NOMO-1 treated with DMSO at 0.1 percent for 48 hours (cell line): ENCODE results near the gene CCNO.

ENCODE experiments used
- DNase-seq: peaks from one replicate; lab custom pipeline; 2025; ENCODE audit not compliant: unreplicated experiment; lab: John Stamatoyannopoulos, UW

Gene CCNO

DNA sequence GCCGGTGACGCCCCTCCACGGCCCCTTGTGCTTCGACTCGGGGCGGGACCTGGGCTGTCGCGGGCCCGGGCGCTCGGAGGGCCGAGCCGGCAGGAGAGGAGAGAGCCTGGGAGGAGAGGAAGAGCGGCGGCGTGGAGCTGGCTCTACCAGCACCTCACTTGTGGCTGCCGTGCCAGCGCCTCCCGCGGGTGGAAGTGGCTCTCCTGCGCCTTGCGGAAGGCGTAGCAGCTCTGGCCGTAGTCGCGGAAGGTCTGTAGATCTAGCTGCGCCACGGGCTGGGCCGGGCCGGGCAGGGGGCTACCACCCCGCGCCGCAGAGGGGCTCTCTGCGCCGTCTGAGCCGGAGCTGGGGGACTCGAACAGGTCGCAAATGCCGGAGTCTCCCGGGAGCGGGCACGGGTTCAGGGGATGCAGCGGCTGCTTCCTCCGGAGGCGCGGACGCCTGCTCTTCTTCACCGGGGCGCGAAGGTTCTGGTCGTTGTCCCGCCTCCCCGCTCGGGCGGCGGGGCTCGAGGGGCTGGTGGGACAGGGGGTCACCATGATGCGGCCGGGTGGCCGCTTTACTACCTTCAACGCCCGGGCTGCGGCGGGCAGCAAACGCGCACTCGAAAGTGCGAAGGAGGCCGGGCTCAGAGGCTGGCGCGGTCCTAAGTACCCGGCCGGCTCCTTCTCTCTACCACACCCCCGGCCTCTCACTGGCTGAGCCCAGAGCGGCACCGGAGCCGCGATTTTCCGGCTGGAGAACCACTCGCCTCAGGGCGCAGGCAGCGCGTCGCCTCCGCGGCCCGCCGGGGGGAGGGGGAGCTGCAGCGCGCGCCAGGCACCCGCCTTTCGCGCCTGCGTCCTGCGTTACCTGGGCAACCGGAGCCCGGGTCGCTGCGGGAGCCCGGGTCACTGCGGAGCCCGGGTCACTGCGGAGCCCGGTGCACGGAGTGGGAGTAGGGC is at the start of gene CCNO:
CCNO (minus strand) TSS at position 624 of the 944 bp plus-strand sequence; CDS start at position 539, 85 bp downstream.
- peak; percentile 44 for DNase-seq

GRCh38 chr5:55278778-55279177 is 45.4 kb upstream of the CCNO start:
- no peak for DNase-seq

DNA sequence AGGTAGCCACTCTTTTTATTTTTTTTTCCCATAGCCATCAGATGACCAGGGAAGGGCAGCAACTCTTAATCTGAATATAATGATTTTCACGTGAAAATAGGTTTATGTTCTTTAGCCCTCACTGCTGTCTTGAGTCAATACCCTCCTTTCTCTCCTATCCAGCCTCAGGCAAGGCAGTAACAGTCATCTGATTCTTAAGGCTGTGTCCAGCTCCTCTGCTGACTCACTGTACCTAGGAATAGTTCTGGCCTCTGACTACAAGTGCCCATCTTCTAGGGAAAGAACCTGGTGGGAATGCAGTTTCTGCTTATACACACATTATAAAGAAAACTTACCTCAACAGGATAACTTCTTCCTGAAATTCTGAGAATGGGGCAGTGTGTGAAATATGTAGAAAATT is 43.4 kb upstream of the CCNO start:
- no peak for DNase-seq

GRCh38 chr5:55258339-55258738 is 24.9 kb upstream of the CCNO start:
- no peak for DNase-seq

DNA sequence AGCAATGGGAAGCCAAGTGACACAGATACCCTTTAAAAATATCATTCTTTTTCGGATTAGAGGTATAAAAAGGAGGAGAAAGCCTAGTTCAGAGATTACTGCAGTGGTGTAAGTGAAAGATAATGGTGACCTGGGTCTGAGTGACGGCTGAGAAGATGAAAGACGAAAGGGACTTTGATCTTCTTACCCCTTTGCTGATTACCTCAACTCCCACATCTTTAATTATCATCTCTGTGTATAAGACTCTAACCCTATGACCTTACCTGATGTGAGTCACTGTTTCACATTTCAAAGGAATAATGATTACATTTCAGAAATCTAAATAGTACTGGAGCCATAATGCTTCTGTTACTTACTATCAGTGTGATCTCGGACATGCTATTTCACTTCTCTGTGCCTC is 21.4 kb upstream of the CCNO start:
- DNase-seq: no peak

GRCh38 chr5:55250064-55250463 is 16.7 kb upstream of the CCNO start:
- no peak for DNase-seq

GRCh38 chr5:55241746-55242145 is 8.3 kb upstream of the CCNO start:
- no peak for DNase-seq

- DNase-seq: no peak
These were observed 3.4 kb upstream of the CCNO start for GRCh38 chr5:55236800-55237199.

GRCh38 chr5:55234121-55234700 is 803 bp upstream of the CCNO start:
- DNase-seq: no peak

GRCh38 chr5:55232271-55232984 is 980 bp downstream of the CCNO start:
- no peak for DNase-seq

DNA sequence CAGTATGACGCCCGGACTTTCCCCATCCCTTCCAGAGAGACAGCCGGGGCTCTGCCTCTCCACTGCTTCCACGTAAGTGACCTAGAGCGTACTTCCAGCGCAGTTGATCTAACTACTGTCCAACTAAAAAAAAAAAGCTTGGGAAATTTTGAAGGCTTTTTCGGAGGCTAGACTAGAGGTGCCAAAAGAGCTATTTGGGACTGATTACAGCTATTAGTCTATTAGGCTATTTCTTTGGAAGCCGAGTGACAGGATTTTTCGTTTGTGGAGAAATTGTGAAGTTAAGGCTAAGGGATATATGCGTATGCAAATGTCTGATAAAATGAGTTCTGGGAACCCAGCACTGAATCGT is 1.5 kb downstream of the CCNO start:
- DNase-seq: no peak

- peak; percentile 23 for DNase-seq
These were observed 2.1 kb downstream of the CCNO start for GRCh38 chr5:55231029-55231918.

- DNase-seq: no peak
These were observed 3.2 kb downstream of the CCNO start for GRCh38 chr5:55230086-55230629.

DNA sequence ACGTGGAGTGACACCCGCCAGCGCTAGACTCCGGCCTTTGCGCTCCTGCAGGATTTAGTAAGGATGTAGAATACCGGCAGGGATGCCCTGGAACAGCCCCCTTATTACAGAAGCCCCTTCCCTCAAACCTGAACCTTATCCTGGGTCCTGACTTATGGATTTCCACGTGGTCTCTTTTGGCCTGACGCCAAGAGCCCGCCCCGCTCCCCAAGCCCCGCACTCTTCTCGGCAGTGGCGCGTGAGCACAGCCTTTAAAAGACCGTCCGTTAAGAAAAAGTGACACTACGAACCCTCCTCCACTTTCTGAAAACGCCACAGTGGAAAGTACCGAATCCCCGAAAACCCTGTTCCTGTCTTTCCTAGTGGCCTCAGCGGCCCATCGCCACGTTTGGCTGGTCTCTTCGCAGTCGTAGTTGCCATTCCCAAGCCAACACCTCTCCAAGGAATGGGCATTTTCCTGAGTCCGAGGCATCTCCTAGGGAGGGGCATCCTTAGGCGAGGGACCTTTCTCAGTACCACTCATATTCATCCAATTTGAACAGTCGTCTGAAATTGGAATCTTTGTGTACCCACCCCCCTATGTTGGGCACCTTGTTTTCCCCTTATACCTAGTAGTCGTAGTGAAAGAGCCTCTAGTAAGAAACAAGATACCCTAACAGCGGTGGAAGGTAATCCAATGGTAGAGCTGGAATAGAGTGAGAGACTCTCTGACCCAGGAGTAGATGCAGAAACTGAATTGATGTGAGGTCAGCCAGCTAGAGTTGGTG is 5.6 kb downstream of the CCNO start:
- DNase-seq: no peak

DNA sequence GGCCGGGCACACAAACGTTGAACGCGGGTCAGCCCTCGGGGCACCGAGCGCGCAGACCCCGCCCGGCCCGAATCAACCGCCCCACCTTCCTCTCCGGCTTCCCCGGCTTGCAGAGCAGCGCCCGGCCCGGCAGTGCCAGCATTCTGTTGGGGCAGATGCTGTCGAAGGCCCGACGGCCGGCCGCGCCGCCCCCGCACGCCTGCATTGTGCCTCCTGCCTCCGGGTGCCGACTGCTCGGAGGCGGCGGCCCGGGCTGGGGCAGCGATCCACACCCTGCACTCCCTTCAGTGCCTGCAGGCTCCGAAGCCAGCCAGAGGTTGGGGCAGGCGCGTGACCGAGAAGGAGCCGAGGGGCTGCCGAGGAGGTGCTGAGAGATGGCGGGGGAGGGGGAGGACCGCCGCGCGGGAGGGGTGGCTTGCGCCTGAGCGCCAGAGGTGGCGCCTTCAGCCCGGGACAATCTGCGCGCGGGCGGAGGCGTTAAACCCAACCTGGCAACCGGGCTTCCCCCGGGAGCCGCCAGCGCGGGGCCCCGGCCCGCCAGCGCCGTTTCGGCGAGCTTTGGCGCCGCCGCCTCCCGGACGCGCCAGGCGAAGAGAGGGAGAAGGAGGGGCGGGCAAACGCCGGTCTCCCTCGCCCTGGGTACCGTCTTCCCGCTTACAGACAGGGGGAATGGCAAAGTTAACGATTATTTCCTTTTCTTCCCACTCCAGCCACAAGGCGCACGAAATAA is 6.3 kb downstream of the CCNO start, which contains the start of gene MCIDAS:
MCIDAS (minus strand) TSS at position 382 of the 730 bp plus-strand sequence; CDS start at position 205, 177 bp downstream.
- DNase-seq: peak; percentile 20

DNA sequence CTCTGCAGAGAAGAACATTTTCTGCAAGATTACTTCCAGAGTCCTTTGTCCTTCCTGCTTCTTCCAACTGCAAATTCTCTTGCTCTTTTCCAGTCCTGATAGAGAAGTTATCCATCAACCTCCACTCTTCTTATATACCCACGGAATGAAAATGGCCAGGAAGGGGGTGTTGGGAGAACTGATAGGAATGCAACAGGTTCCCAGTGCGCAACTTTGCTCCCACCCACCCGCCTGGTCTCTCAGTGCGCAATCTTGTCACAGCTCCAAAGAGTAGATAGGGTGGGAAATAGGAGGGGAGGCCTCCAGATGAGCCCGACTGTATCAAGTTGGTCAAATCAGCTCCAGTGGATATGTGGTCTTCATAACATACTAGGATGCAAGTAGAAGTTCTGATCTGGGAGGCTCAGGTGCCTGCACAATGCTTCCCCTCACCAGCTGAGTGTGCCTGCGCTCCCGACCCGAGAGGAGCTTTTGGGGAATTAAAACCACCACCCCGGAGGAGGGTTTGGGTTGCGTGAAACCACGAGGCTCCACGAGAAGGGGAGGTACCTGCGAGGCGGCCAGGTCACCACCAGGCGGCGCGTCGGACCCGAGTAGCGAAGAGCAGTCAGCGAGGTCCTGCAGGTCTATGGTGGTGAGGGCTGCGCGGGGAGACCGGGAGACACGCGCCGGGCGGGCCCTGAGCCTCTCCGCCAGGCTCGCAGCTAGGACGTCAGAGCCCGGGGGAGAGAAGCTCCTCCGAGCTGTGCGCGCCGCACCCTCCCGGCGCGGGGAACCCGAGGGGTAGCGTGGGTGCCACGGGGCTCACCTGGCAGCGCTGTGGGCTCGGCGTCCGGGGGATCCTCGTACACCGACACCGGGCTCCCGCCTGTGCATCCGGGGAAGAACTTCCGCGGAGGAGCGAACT is 7.1 kb downstream of the CCNO start:
- peak; percentile 52 for DNase-seq

- no peak for DNase-seq
These were observed 8.1 kb downstream of the CCNO start for GRCh38 chr5:55225346-55225745.

GRCh38 chr5:55223812-55224240 is 9.6 kb downstream of the CCNO start:
- DNase-seq: no peak
